ENCODE results near the gene MRPS2. TPM values are rescaled to one million over a fixed set of nuclear protein-coding genes. Genes with fewer than 3 reads are reported as not detected.
"Not testable (repeated sequence)": the region's sequence is repeated elsewhere in the genome, so short reads cannot be mapped to it uniquely, and the experiment has no call there.

The MRPS2 gene
- total RNA-seq, 5 donors from 2014 or later (not counting 1 experiment from before 2014, with no cell fraction given) = 17.7 to 36.6 (median 32.8) TPM

GRCh38 chr9:135549478-135550343 is 49.2 kb downstream of the MRPS2 start:
- peaks cover 0 to 29% of the 10 kb centered on the region in 2 experiments for H3K27me3 ChIP-seq (replicated peaks in 1 of 2; ENCODE audit: control insufficient read depth in 2 of 2, extremely low read depth in 1 of 2, insufficient read depth in 2 of 2, low read length in 1 of 2)
- H3K9me3 Mint-ChIP-seq; H3K4me1 Mint-ChIP-seq; H3K27me3 Mint-ChIP-seq; H3K4me3 ChIP-seq (ENCODE audit: control insufficient read depth in 1 of 2, extremely low read depth in 1 of 2, low read length in 1 of 2); H3K9me3 ChIP-seq; H3K4me1 ChIP-seq (ENCODE audit: control insufficient read depth in 1 of 2, extremely low read depth in 1 of 2, insufficient read depth in 2 of 2, low read length in 2 of 2); H3K4me3 Mint-ChIP-seq; H3K36me3 Mint-ChIP-seq; H3K27ac ChIP-seq (ENCODE audit: low read length); H3K27ac Mint-ChIP-seq; POLR2A ChIA-PET; DNase-seq; CTCF ChIA-PET; H3K36me3 ChIP-seq (ENCODE audit: control insufficient read depth in 2 of 2, extremely low read depth in 1 of 2, insufficient read depth in 1 of 2, low read length in 1 of 2): not testable (repeated sequence)
- 74% methylated on average over 19 of the region's 28 CpGs for WGBS (ENCODE audit: insufficient coverage)
- peak in 1 of 4 experiments; percentile 11 for ATAC-seq (replicated peaks in 1 of 4)

GRCh38 chr9:135550344-135550918 is 49.9 kb downstream of the MRPS2 start:
- Histone ChIP-seq H3K27ac (ENCODE audit: low read length) (no peak overlapping the region), H3K4me1 (ENCODE audit: control insufficient read depth in 1 of 2, extremely low read depth in 1 of 2, insufficient read depth in 2 of 2, low read length in 2 of 2) (no peaks in the 10 kb centered on the region), H3K4me3 (ENCODE audit: control insufficient read depth in 1 of 2, extremely low read depth in 1 of 2, low read length in 1 of 2) (no peak overlapping the region), H3K36me3 (ENCODE audit: control insufficient read depth in 2 of 2, extremely low read depth in 1 of 2, insufficient read depth in 1 of 2, low read length in 1 of 2) (no peaks in the 10 kb centered on the region), H3K9me3 (no peaks in the 10 kb centered on the region), H3K27me3 (replicated peaks in 1 of 2; ENCODE audit: control insufficient read depth in 2 of 2, extremely low read depth in 1 of 2, insufficient read depth in 2 of 2, low read length in 1 of 2) (peaks cover 0 to 32% of the 10 kb centered on the region in 2 experiments)
- ChIA-PET CTCF (no interaction called here), POLR2A (no interaction called here)
- no peak for ATAC-seq (replicated peaks in 1 of 4)
- H3K27ac Mint-ChIP-seq = no peak overlapping the region
- WGBS (ENCODE audit: insufficient coverage) = 69% methylated on average over 7 of the region's 17 CpGs
- H3K4me1 Mint-ChIP-seq = no peaks in the 10 kb centered on the region
- no peak for DNase-seq
- no peak overlapping the region for H3K4me3 Mint-ChIP-seq
- no peaks in the 10 kb centered on the region for H3K36me3 Mint-ChIP-seq
- no peaks in the 10 kb centered on the region for H3K9me3 Mint-ChIP-seq
- peaks cover 3 to 4% of the 10 kb centered on the region in 2 donors for H3K27me3 Mint-ChIP-seq

- no peaks in the 10 kb centered on the region for H3K4me1 ChIP-seq (ENCODE audit: control insufficient read depth in 1 of 2, extremely low read depth in 1 of 2, insufficient read depth in 2 of 2, low read length in 2 of 2)
- ATAC-seq (replicated peaks in 1 of 4) = no peak
- no peak overlapping the region for H3K27ac ChIP-seq (ENCODE audit: low read length)
- Mint-ChIP-seq H3K27ac (no peak overlapping the region), H3K9me3 (no peaks in the 10 kb centered on the region), H3K4me1 (no peaks in the 10 kb centered on the region), H3K36me3 (no peaks in the 10 kb centered on the region), H3K27me3 (peaks cover 3 to 4% of the 10 kb centered on the region in 2 donors), H3K4me3 (no peak overlapping the region)
- no peaks in the 10 kb centered on the region for H3K9me3 ChIP-seq
- H3K27me3 ChIP-seq (replicated peaks in 1 of 2; ENCODE audit: control insufficient read depth in 2 of 2, extremely low read depth in 1 of 2, insufficient read depth in 2 of 2, low read length in 1 of 2) = peaks cover 0 to 33% of the 10 kb centered on the region in 2 experiments
- no peaks in the 10 kb centered on the region for H3K36me3 ChIP-seq (ENCODE audit: control insufficient read depth in 2 of 2, extremely low read depth in 1 of 2, insufficient read depth in 1 of 2, low read length in 1 of 2)
- H3K4me3 ChIP-seq (ENCODE audit: control insufficient read depth in 1 of 2, extremely low read depth in 1 of 2, low read length in 1 of 2) = no peak overlapping the region
- ChIA-PET POLR2A (no interaction called here), CTCF (no interaction called here)
- peak in 1 of 35 experiments; percentile 4 for DNase-seq
- WGBS (ENCODE audit: insufficient coverage) = 30% methylated on average over 12 of the region's 14 CpGs
Measured at GRCh38 chr9:135551031-135551430, 50.5 kb downstream of the MRPS2 start.

GRCh38 chr9:135551456-135551855 is 51.0 kb downstream of the MRPS2 start:
- no peak for DNase-seq
- H3K9me3 Mint-ChIP-seq = no peaks in the 10 kb centered on the region
- H3K4me3 ChIP-seq (ENCODE audit: control insufficient read depth in 1 of 2, extremely low read depth in 1 of 2, low read length in 1 of 2) = no peak overlapping the region
- no peaks in the 10 kb centered on the region for H3K36me3 Mint-ChIP-seq
- WGBS (ENCODE audit: insufficient coverage) = 93% methylated on average over 9 of the region's 13 CpGs
- no peaks in the 10 kb centered on the region for H3K4me1 Mint-ChIP-seq
- H3K27me3 Mint-ChIP-seq = peaks cover 3 to 4% of the 10 kb centered on the region in 2 donors
- H3K27me3 ChIP-seq (replicated peaks in 1 of 2; ENCODE audit: control insufficient read depth in 2 of 2, extremely low read depth in 1 of 2, insufficient read depth in 2 of 2, low read length in 1 of 2) = peaks cover 0 to 33% of the 10 kb centered on the region in 2 experiments
- H3K4me1 ChIP-seq (ENCODE audit: control insufficient read depth in 1 of 2, extremely low read depth in 1 of 2, insufficient read depth in 2 of 2, low read length in 2 of 2) = no peaks in the 10 kb centered on the region
- no peak for ATAC-seq (replicated peaks in 1 of 4)
- no peak overlapping the region for H3K27ac Mint-ChIP-seq
- H3K36me3 ChIP-seq (ENCODE audit: control insufficient read depth in 2 of 2, extremely low read depth in 1 of 2, insufficient read depth in 1 of 2, low read length in 1 of 2) = no peaks in the 10 kb centered on the region
- CTCF ChIA-PET = no interaction called here
- H3K27ac ChIP-seq (ENCODE audit: low read length) = no peak overlapping the region
- POLR2A ChIA-PET = no interaction called here
- H3K4me3 Mint-ChIP-seq = no peak overlapping the region
- no peaks in the 10 kb centered on the region for H3K9me3 ChIP-seq

- ChIA-PET POLR2A (no interaction called here), CTCF (no interaction called here)
- peaks cover 3 to 4% of the 10 kb centered on the region in 2 donors for H3K27me3 Mint-ChIP-seq
Measured at GRCh38 chr9:135552021-135552697, 51.7 kb downstream of the MRPS2 start.

GRCh38 chr9:135552698-135553171 is 52.3 kb downstream of the MRPS2 start:
- peaks cover 0 to 27% of the 10 kb centered on the region in 2 experiments for H3K27me3 ChIP-seq (replicated peaks in 1 of 2; ENCODE audit: control insufficient read depth in 2 of 2, extremely low read depth in 1 of 2, insufficient read depth in 2 of 2, low read length in 1 of 2)
- Mint-ChIP-seq H3K27me3 (peaks cover 3 to 4% of the 10 kb centered on the region in 2 donors), H3K4me1 (no peaks in the 10 kb centered on the region), H3K27ac (no peak overlapping the region), H3K4me3 (no peak overlapping the region), H3K9me3 (no peaks in the 10 kb centered on the region), H3K36me3 (no peaks in the 10 kb centered on the region)
- H3K27ac ChIP-seq (ENCODE audit: low read length) = no peak overlapping the region
- 92% methylated on average over 8 of the region's 19 CpGs for WGBS (ENCODE audit: insufficient coverage)
- POLR2A ChIA-PET = no interaction called here
- CTCF ChIA-PET = no interaction called here
- H3K4me1 ChIP-seq (ENCODE audit: control insufficient read depth in 1 of 2, extremely low read depth in 1 of 2, insufficient read depth in 2 of 2, low read length in 2 of 2) = no peaks in the 10 kb centered on the region
- ATAC-seq (replicated peaks in 1 of 4) (no peak), DNase-seq (no peak)
- no peak overlapping the region for H3K4me3 ChIP-seq (ENCODE audit: control insufficient read depth in 1 of 2, extremely low read depth in 1 of 2, low read length in 1 of 2)
- H3K36me3 ChIP-seq (ENCODE audit: control insufficient read depth in 2 of 2, extremely low read depth in 1 of 2, insufficient read depth in 1 of 2, low read length in 1 of 2) = no peaks in the 10 kb centered on the region
- H3K9me3 ChIP-seq = no peaks in the 10 kb centered on the region

More at GRCh38 chr9:135552021-135552697, 51.7 kb downstream of the MRPS2 start:
- Histone ChIP-seq H3K9me3 (no peaks in the 10 kb centered on the region), H3K27ac (ENCODE audit: low read length) (no peak overlapping the region), H3K4me1 (ENCODE audit: control insufficient read depth in 1 of 2, extremely low read depth in 1 of 2, insufficient read depth in 2 of 2, low read length in 2 of 2) (no peaks in the 10 kb centered on the region), H3K36me3 (ENCODE audit: control insufficient read depth in 2 of 2, extremely low read depth in 1 of 2, insufficient read depth in 1 of 2, low read length in 1 of 2) (no peaks in the 10 kb centered on the region), H3K27me3 (replicated peaks in 1 of 2; ENCODE audit: control insufficient read depth in 2 of 2, extremely low read depth in 1 of 2, insufficient read depth in 2 of 2, low read length in 1 of 2) (peaks cover 0 to 33% of the 10 kb centered on the region in 2 experiments), H3K4me3 (ENCODE audit: control insufficient read depth in 1 of 2, extremely low read depth in 1 of 2, low read length in 1 of 2) (no peak overlapping the region)
- 83% methylated on average over 17 of the region's 18 CpGs for WGBS (ENCODE audit: insufficient coverage)
- H3K27ac Mint-ChIP-seq = no peak overlapping the region
- H3K4me1 Mint-ChIP-seq = no peaks in the 10 kb centered on the region
- no peak for ATAC-seq (replicated peaks in 1 of 4)
- no peaks in the 10 kb centered on the region for H3K9me3 Mint-ChIP-seq
- no peak for DNase-seq
- no peak overlapping the region for H3K4me3 Mint-ChIP-seq
- H3K36me3 Mint-ChIP-seq = no peaks in the 10 kb centered on the region

Measured in T-cell (primary cell).